Measurements from ENCODE around the gene NUP210.

DNA sequence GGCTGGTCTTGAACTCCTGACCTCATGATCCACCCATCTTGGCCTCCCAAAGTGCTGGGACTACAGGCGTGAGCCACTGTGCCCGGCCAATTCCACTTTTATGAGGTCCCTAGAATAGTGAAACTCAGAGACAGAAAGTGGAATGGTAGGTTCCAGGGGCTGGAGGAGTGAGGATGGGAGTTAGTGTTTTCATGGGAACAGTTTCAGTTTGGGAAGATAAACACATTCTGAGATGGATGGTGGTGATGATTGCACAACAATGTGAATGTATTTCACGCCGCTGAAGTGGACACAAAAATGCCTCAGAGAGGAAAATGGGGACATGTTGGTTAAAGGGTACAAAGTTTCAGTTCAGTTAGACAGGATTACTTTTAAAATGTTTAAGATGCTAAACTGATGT is 37.5 kb upstream of the NUP210 start:
- no peak for TF ChIP-seq EZH2 (IDR thresholded peaks at IDR 0.05; ENCODE audit: low read length, unreplicated experiment)
- TF ChIP-seq, protein P1, sequence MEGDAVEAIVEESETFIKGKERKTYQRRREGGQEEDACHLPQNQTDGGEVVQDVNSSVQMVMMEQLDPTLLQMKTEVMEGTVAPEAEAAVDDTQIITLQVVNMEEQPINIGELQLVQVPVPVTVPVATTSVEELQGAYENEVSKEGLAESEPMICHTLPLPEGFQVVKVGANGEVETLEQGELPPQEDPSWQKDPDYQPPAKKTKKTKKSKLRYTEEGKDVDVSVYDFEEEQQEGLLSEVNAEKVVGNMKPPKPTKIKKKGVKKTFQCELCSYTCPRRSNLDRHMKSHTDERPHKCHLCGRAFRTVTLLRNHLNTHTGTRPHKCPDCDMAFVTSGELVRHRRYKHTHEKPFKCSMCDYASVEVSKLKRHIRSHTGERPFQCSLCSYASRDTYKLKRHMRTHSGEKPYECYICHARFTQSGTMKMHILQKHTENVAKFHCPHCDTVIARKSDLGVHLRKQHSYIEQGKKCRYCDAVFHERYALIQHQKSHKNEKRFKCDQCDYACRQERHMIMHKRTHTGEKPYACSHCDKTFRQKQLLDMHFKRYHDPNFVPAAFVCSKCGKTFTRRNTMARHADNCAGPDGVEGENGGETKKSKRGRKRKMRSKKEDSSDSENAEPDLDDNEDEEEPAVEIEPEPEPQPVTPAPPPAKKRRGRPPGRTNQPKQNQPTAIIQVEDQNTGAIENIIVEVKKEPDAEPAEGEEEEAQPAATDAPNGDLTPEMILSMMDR (conservative IDR thresholded peaks at IDR 0.05; ENCODE audit: low read depth, low read length) = no peak
